GM23338 (cell line): ENCODE measurements around the gene KLK12.

Experiments
- CREB1 ChIP-seq: fragments of 250-450 bp; sonication (Bioruptor Pico); IDR thresholded peaks from 2 replicates; pipeline ENCODE4 v1.5.0; 2020; ENCODE audit warnings: low read depth, mild to moderate bottlenecking, moderate library complexity
- CTCF ChIP-seq, 2 experiments: fragments of 200-600 bp in 1 of 2; sonication (generic) in 1 of 2; conservative IDR thresholded peaks; 2 replicates each; pipeline versions ENCODE4 v1.5.1 to v1.6.1; 2016 to 2017; ENCODE audit warnings: antibody characterized with exemption in 2 of 2, low read depth in 2 of 2, mild to moderate bottlenecking in 2 of 2, moderate library complexity in 1 of 2
- ETS1 ChIP-seq: IDR thresholded peaks from 2 replicates; pipeline ENCODE4 v1.6.1; 2016; ENCODE audit warnings: antibody characterized with exemption
- EZH2 ChIP-seq: fragments of 200-600 bp; sonication (generic); IDR thresholded peaks from one replicate; pipeline ENCODE4 v1.8.0; 2017; ENCODE audit warnings: antibody characterized with exemption, mild to moderate bottlenecking, low read depth; ENCODE audit not compliant: unreplicated experiment
- EZH2phosphoT487 ChIP-seq: fragments of 200-600 bp; sonication (generic); IDR thresholded peaks from one replicate; pipeline ENCODE4 v1.8.1; 2018; ENCODE audit warnings: antibody characterized with exemption; ENCODE audit not compliant: unreplicated experiment
- JUNB ChIP-seq: IDR thresholded peaks from one replicate; pipeline ENCODE4 v1.6.1; 2016; ENCODE audit warnings: antibody characterized with exemption; ENCODE audit not compliant: unreplicated experiment
- POLR2AphosphoS5 ChIP-seq: IDR thresholded peaks from 2 replicates; pipeline ENCODE4 v1.6.1; 2016; ENCODE audit warnings: antibody characterized with exemption, low read depth
- REST ChIP-seq: IDR thresholded peaks from one replicate; pipeline ENCODE4 v1.6.1; 2018; ENCODE audit warnings: antibody characterized with exemption; ENCODE audit not compliant: unreplicated experiment
- STAT1 ChIP-seq: IDR thresholded peaks from one replicate; pipeline ENCODE4 v1.6.1; 2016; ENCODE audit warnings: antibody characterized with exemption; ENCODE audit not compliant: unreplicated experiment
- ZNF331 ChIP-seq: fragments of 250-450 bp; sonication (Bioruptor Pico); IDR thresholded peaks from 2 replicates; pipeline ENCODE4 v1.5.0; 2020; ENCODE audit warnings: low read depth, mild to moderate bottlenecking, moderate library complexity
- ZNF462 ChIP-seq: fragments of 250-450 bp; sonication (Bioruptor Pico); IDR thresholded peaks from 2 replicates; pipeline ENCODE4 v1.5.0; 2020; ENCODE audit warnings: mild to moderate bottlenecking, moderate library complexity

- no peak for TF ChIP-seq CTCF (conservative IDR thresholded peaks at IDR 0.05; ENCODE audit: low read depth in 2 of 2)
- TF ChIP-seq REST = no peak
- no peak for TF ChIP-seq EZH2
- TF ChIP-seq ETS1 = no peak
- no peak for TF ChIP-seq POLR2AphosphoS5
- TF ChIP-seq ZNF462 (CRISPR knock-in tag) = no peak
- no peak for TF ChIP-seq JUNB
- TF ChIP-seq ZNF331 (CRISPR knock-in tag) = no peak
- TF ChIP-seq EZH2phosphoT487 = no peak
- no peak for TF ChIP-seq CREB1 (CRISPR knock-in tag)
- TF ChIP-seq STAT1 = no peak
Measured at GRCh38 chr19:50982186-50982585, 52.6 kb downstream of the KLK12 start.
